Stomach smooth muscle (tissue), 2 donors: ENCODE measurements around the gene KIAA1671.

ENCODE experiments used
- H3K27ac ChIP-seq: one replicate; pipeline ENCODE4 v1.7.0; 2013; ENCODE audit warnings: mild to moderate bottlenecking, low read length, inconsistent platforms
- H3K27me3 ChIP-seq, 2 donors: one replicate each; pipeline ENCODE4 v1.7.0; 2013; ENCODE audit warnings: low read length in 2 of 2; ENCODE audit not compliant: insufficient read depth in 2 of 2, control insufficient read depth in 1 of 2
- H3K36me3 ChIP-seq, 2 donors: one replicate each; pipeline ENCODE4 v1.7.0; 2013; ENCODE audit warnings: low read length in 2 of 2; ENCODE audit not compliant: control insufficient read depth in 2 of 2, insufficient read depth in 2 of 2
- H3K4me1 ChIP-seq: one replicate; pipeline ENCODE4 v1.7.0; 2013; ENCODE audit warnings: low read length; ENCODE audit not compliant: control insufficient read depth, insufficient read depth
- H3K4me3 ChIP-seq, 2 donors: one replicate each; pipeline ENCODE4 v1.7.0; 2013; ENCODE audit warnings: low read length in 2 of 2
- H3K9ac ChIP-seq, 2 donors: one replicate each; pipeline ENCODE4 v1.7.0; 2013; ENCODE audit warnings: low read length in 2 of 2, mild to moderate bottlenecking in 1 of 2
- H3K9me3 ChIP-seq, 2 donors: one replicate each; pipeline ENCODE4 v1.7.0; 2013; ENCODE audit warnings: low read length in 2 of 2; ENCODE audit not compliant: control insufficient read depth in 2 of 2
- donor health status: healthy.
- donor health status: Pancreatic carcinoma.

Gene KIAA1671

DNA sequence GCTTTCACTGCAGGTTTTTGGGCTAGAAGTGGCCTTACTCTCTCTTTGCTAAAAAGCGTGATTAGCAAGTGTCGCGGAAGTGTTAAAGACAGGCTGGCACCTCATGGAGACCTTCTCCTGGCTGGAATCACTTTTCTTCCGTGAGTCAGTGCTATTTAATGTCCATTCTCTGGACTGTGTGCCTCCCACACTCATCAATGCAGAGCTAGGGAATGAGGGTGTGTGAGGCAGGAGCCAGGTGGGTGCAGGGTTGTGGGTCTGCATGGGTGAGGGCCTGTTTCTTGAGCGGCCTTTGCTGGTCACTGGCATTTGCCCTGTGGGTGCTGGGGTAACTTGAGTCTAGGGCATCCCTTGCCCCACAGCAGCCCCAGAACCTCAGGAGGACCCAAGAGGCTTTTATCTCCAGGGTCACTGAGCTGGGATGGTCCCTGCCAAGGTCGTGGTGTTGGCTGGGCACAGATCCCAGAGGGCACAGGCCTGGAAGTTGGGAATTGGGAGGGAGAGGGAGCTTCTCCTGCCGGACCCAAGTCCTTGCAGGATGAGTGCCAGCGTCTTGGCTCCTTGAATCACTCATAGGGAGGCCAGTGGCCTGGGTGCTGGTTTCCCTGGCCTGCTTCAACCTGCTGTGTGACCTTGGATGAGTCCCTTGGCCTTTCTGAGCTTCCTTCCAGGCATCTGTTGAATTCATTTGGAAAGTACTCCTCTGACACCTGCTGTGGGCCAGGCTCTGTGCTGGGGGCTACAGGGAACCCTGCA lies 30.0 kb downstream of the KIAA1671 start:
- H3K36me3 ChIP-seq = no peaks in the 10 kb centered on the region
- H3K9me3 ChIP-seq = no peaks in the 10 kb centered on the region
- H3K27me3 ChIP-seq = no peaks in the 10 kb centered on the region
- H3K27ac ChIP-seq = no peak overlapping the region
- no peak overlapping the region for H3K9ac ChIP-seq
- H3K4me1 ChIP-seq = peaks cover 5% of the 10 kb centered on the region
- no peak overlapping the region for H3K4me3 ChIP-seq

DNA sequence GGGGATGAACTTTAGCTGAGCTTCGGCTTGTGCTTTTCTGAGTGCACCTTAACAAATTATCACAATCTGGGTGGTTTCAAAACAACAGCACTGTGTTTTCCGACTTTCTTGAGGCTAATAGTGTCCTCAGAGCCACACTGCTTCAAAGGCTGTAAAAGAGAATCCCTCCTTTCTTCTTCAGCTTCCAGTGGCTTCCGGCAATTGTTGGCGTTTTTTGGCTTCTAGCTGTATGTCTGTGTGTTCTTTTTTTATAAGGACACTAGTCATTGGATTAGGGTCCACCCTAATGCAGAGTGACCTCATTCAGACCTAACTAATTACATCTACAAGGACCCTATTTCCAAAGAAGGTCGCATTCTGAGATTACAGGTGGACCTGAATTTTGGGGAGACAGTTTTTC lies 30.6 kb downstream of the KIAA1671 start:
- no peak overlapping the region for H3K27ac ChIP-seq
- H3K9me3 ChIP-seq = no peaks in the 10 kb centered on the region
- H3K27me3 ChIP-seq = no peaks in the 10 kb centered on the region
- no peaks in the 10 kb centered on the region for H3K36me3 ChIP-seq
- H3K9ac ChIP-seq = no peak overlapping the region
- no peaks in the 10 kb centered on the region for H3K4me1 ChIP-seq
- no peak overlapping the region for H3K4me3 ChIP-seq

DNA sequence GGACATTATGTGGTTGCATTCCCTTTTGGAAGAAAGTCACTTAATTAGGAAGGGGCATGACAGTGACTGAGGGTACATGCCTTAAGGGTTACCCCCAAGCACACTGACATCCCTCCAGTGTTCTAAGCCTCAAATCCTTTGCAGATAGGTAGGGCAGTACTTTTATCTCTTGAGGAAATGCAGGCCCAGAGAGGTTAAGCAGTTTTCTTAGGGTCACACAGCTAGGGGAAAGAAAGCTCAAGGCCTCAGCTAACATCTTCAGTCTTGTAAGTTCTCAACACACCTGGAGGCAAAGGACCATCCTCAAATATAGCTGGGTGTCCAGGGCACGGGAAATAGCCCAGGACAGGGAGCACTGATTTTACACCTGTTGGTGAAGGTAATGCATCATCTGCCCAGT lies 31.6 kb downstream of the KIAA1671 start:
- no peaks in the 10 kb centered on the region for H3K36me3 ChIP-seq
- H3K9me3 ChIP-seq = no peaks in the 10 kb centered on the region
- no peak overlapping the region for H3K27ac ChIP-seq
- H3K4me1 ChIP-seq = no peaks in the 10 kb centered on the region
- H3K9ac ChIP-seq = no peak overlapping the region
- no peaks in the 10 kb centered on the region for H3K27me3 ChIP-seq
- no peak overlapping the region for H3K4me3 ChIP-seq

- H3K9ac ChIP-seq = no peak overlapping the region
- peaks cover 4% of the 10 kb centered on the region for H3K4me1 ChIP-seq
- H3K9me3 ChIP-seq = no peaks in the 10 kb centered on the region
- H3K36me3 ChIP-seq = no peaks in the 10 kb centered on the region
- no peak overlapping the region for H3K4me3 ChIP-seq
- no peak overlapping the region for H3K27ac ChIP-seq
- H3K27me3 ChIP-seq = no peaks in the 10 kb centered on the region
Measured at GRCh38 chr22:24985826-24986214, 33.3 kb downstream of the KIAA1671 start.

DNA sequence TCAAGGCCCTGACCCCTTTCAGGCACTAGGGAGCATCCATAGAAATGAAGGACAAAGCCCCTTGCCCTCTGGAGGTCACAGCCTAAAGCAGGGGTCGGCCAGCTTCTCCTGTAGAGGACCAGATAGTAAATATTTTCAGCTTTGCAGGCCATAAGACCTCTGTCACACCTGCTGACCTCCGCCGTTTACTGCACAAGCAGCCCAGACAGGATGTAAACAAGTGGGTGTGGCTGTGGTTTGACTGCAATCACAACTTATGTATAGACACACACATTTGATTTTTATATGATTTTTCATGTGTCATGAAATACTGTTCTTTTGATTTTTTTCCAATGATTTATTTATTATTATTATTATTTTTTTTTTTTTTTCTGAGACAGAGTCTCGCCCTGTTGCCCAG lies 34.3 kb downstream of the KIAA1671 start:
- no peaks in the 10 kb centered on the region for H3K27me3 ChIP-seq
- H3K4me3 ChIP-seq = no peak overlapping the region
- no peaks in the 10 kb centered on the region for H3K36me3 ChIP-seq
- H3K4me1 ChIP-seq = peaks cover 4% of the 10 kb centered on the region
- no peaks in the 10 kb centered on the region for H3K9me3 ChIP-seq
- H3K27ac ChIP-seq = no peak overlapping the region
- no peak overlapping the region for H3K9ac ChIP-seq

DNA sequence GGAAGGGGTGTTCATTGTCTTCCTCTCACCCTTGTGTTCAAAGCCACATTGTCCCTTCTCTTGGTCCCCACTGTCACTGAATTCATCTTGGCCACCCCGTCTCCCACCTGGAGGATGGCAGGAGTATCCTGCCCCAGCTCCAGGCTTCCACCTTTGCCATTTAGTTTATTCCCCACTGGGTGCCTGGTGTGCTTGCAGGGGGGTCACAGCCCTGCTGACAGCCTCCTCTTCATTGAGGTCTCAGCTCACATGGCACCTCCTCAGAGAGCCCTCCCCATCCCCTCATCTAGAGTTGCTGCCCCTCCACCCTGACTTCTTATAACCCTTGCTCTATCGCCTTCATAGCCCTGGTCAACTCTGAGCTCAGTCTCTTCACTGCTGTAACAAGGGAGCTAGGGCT lies 36.6 kb downstream of the KIAA1671 start:
- H3K9ac ChIP-seq = no peak overlapping the region
- no peak overlapping the region for H3K4me3 ChIP-seq
- no peak overlapping the region for H3K27ac ChIP-seq
- no peaks in the 10 kb centered on the region for H3K36me3 ChIP-seq
- no peaks in the 10 kb centered on the region for H3K9me3 ChIP-seq
- H3K4me1 ChIP-seq = peaks cover 4% of the 10 kb centered on the region
- H3K27me3 ChIP-seq = no peaks in the 10 kb centered on the region

GRCh38 chr22:24989541-24989951 lies 37.0 kb downstream of the KIAA1671 start:
- peaks cover 4% of the 10 kb centered on the region for H3K4me1 ChIP-seq
- no peak overlapping the region for H3K27ac ChIP-seq
- no peak overlapping the region for H3K4me3 ChIP-seq
- H3K36me3 ChIP-seq = no peaks in the 10 kb centered on the region
- no peak overlapping the region for H3K9ac ChIP-seq
- H3K27me3 ChIP-seq = no peaks in the 10 kb centered on the region
- H3K9me3 ChIP-seq = no peaks in the 10 kb centered on the region

DNA sequence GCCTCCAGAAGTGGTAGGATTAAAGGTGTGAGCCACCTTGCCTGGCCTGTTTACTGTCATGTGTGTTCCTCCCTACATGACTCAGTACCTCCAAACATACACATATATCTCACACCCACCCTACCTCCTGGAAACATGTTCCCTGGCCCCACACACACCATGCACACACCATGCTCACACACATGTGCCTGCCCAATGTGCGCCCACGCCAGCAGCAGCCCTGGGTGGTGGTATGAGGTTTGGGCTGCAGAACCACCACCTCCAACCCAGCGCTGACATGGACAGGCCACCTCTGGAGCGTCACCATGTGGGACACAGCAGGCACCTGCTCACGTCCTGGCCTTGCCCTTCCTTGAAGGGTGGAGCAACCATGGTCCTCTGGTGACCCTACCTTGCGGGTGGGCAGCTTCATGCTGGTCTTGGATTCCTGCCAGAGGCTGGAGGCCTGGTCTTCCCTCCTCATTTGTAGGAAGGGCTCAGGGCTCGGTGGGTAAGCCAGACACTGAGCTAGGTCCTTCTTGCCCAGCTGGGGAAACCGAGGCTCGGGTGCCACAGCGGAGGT lies 37.9 kb downstream of the KIAA1671 start:
- Histone ChIP-seq H3K27ac (no peak overlapping the region), H3K4me3 (no peak overlapping the region), H3K27me3 (no peaks in the 10 kb centered on the region)

GRCh38 chr22:24992946-24993345 lies 40.4 kb downstream of the KIAA1671 start:
- Histone ChIP-seq H3K27me3 (no peaks in the 10 kb centered on the region), H3K27ac (no peak overlapping the region), H3K4me1 (peaks cover 9% of the 10 kb centered on the region), H3K4me3 (no peak overlapping the region), H3K9me3 (no peaks in the 10 kb centered on the region), H3K36me3 (no peaks in the 10 kb centered on the region), H3K9ac (no peak overlapping the region)

More for the DNA sequence above, 37.9 kb downstream of the KIAA1671 start:
- H3K36me3 ChIP-seq = no peaks in the 10 kb centered on the region
- no peak overlapping the region for H3K9ac ChIP-seq
- peaks cover 4% of the 10 kb centered on the region for H3K4me1 ChIP-seq
- no peaks in the 10 kb centered on the region for H3K9me3 ChIP-seq

DNA sequence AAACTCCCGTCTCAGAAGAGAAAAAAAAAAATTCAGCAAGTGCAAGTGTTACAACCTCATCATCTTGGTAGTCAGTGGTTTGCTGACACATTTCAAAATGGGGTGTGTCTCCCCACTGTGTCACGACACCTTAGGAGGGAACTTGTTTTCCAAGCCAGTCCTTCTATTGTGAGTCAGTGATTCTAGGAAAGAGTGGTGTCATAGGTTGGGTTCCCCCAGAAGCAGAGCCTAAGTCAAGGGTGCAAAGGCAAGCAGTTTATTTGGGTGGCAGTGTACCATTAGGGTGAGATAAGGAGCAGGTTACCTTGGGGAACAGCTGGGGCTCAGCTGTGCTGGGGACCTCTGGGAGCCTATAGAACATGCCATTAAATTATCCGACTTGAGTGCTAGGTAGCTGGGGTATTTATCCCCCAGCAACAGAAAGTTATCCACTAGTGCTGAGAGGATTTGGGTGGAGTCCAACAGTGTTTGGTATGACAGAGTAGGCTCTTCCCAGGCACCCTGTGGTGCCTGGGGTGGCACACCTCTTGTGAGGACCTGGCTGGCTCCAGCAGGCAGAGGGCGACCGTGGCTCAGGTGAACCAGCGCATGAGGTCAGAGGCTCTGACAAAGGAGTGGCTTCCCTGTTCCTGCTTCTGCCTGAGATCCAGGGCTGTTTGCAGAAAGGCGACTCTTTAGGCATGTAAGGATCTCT lies 41.7 kb downstream of the KIAA1671 start:
- no peaks in the 10 kb centered on the region for H3K27me3 ChIP-seq
- peaks cover 9% of the 10 kb centered on the region for H3K4me1 ChIP-seq
- H3K9me3 ChIP-seq = no peaks in the 10 kb centered on the region
- H3K27ac ChIP-seq = no peak overlapping the region
- H3K4me3 ChIP-seq = no peak overlapping the region
- H3K9ac ChIP-seq = no peak overlapping the region
- no peaks in the 10 kb centered on the region for H3K36me3 ChIP-seq
